ENCODE measurements around the gene TTLL3.

DNA sequence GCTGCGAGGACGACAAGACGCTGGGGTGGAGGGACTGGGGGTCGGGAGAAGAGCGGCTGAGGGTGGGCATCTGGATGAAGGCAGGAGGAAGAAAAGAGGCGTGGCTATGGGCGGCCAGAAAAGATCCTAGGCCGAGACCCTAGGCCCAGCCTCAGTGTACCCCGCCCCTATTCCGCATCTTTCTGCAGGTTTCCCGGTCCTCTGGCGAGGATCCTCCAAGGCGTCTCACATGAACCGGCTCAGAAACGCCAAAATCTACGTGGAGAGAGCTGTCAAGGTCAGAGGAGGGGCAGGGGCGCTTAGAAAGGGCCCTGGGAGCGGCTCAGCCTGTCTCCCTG, 340 bp downstream of the TTLL3 start:
- no peak for TF ChIP-seq EZH2phosphoT487 (IDR thresholded peaks at IDR 0.05; ENCODE audit: low read depth)
- TF ChIP-seq, protein P1, sequence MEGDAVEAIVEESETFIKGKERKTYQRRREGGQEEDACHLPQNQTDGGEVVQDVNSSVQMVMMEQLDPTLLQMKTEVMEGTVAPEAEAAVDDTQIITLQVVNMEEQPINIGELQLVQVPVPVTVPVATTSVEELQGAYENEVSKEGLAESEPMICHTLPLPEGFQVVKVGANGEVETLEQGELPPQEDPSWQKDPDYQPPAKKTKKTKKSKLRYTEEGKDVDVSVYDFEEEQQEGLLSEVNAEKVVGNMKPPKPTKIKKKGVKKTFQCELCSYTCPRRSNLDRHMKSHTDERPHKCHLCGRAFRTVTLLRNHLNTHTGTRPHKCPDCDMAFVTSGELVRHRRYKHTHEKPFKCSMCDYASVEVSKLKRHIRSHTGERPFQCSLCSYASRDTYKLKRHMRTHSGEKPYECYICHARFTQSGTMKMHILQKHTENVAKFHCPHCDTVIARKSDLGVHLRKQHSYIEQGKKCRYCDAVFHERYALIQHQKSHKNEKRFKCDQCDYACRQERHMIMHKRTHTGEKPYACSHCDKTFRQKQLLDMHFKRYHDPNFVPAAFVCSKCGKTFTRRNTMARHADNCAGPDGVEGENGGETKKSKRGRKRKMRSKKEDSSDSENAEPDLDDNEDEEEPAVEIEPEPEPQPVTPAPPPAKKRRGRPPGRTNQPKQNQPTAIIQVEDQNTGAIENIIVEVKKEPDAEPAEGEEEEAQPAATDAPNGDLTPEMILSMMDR (IDR thresholded peaks at IDR 0.05; ENCODE audit: low read depth, low read length), result no peak
